OCI-LY1 (cell line): Measurements from ENCODE around the gene NUTM2F.
"Not testable (repeated sequence)": the region's sequence is repeated elsewhere in the genome, so short reads cannot be mapped to it uniquely, and the experiment has no call there.

Source experiments
- EZH2 ChIP-seq: fragments of 200-600 bp; sonication (generic), shearing (Covaris generic); IDR thresholded peaks from 2 replicates; pipeline ENCODE4 v1.8.0; 2017; ENCODE audit warnings: borderline replicate concordance, mixed run types, mild to moderate bottlenecking, antibody characterized with exemption, low read length, moderate library complexity, mixed read lengths
- TF ChIP-seq, protein P1 (sequence below): fragments of 200-600 bp; sonication (generic), shearing (Covaris generic); IDR thresholded peaks from 2 replicates; pipeline ENCODE4 v1.5.1; 2017; ENCODE audit warnings: mild to moderate bottlenecking, antibody characterized with exemption, low read length, moderate library complexity, mixed read lengths

DNA sequence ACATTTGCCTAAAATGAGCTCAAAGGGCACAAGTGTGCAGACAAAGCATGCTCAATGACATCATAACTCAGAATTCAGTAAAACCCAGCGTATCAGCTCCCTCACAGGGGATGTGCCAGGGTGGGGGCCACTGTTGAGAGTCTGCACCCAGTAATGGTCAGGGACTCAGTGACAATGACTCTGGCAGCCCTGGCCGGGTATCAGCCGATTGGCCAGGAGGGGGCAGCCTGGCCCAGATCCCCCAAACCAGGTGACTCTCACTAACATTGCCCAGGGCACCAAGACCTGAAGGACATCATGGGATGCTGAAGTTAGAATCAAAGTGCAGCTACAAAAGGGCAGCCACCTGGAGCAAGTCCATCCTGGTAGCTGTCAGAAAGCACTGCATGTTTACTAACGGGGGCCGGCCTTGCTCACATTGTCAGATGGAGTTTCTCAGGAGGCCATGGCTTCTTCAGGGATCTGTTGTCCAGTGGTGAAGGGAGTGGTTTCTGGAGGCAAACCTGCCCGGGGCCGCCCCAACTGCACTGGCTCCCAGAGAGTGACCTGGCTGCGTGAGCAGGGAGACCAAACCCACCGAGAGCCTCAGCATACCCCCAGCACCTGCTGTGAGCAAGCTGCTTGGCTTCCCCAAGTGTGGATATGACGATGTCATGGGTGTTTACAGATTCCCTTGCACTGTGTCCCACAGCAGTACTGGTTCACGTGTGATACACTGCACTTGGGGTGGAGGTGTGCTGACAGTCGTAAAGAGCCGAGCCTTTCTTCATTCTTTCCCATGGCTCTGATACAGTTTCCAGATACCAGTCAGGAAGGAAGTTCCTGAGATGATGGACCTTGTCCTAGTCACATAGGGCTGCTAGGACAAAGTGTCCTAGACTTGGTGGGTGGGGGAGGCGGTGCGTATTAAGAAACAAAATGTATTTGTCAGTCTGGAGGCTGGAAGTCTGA lies 13.1 kb downstream of the NUTM2F start:
- TF ChIP-seq, protein P1, sequence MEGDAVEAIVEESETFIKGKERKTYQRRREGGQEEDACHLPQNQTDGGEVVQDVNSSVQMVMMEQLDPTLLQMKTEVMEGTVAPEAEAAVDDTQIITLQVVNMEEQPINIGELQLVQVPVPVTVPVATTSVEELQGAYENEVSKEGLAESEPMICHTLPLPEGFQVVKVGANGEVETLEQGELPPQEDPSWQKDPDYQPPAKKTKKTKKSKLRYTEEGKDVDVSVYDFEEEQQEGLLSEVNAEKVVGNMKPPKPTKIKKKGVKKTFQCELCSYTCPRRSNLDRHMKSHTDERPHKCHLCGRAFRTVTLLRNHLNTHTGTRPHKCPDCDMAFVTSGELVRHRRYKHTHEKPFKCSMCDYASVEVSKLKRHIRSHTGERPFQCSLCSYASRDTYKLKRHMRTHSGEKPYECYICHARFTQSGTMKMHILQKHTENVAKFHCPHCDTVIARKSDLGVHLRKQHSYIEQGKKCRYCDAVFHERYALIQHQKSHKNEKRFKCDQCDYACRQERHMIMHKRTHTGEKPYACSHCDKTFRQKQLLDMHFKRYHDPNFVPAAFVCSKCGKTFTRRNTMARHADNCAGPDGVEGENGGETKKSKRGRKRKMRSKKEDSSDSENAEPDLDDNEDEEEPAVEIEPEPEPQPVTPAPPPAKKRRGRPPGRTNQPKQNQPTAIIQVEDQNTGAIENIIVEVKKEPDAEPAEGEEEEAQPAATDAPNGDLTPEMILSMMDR = not testable (repeated sequence)
- TF ChIP-seq EZH2 = not testable (repeated sequence)
